Smooth muscle cell (in vitro differentiated cells): ENCODE results near the gene SLC12A5. TPM values are rescaled to one million over a fixed set of nuclear protein-coding genes. Genes with fewer than 3 reads are reported as not detected.

ENCODE experiments used
- DNase-seq: peaks from one replicate; lab custom pipeline; 2025; ENCODE audit not compliant: unreplicated experiment; lab: John Stamatoyannopoulos, UW
- H2AFZ ChIP-seq: fragments of 200-600 bp; sonication (generic); 2 replicates; pipeline ENCODE4 v1.6.0; 2016; ENCODE audit warnings: antibody characterized with exemption, low read depth, mild to moderate bottlenecking
- H3F3A ChIP-seq: fragments of 200-600 bp; sonication (generic); 2 replicates; pipeline ENCODE4 v1.6.0; 2017; ENCODE audit warnings: antibody characterized with exemption, low read depth
- H3K27ac ChIP-seq: fragments of 200-600 bp; sonication (generic); 2 replicates; pipeline ENCODE4 v1.5.1; 2016; ENCODE audit warnings: low read depth, mild to moderate bottlenecking
- H3K27me3 ChIP-seq: fragments of 200-600 bp; sonication (generic); 2 replicates; pipeline ENCODE4 v1.6.1; 2016; ENCODE audit warnings: low read depth, mild to moderate bottlenecking
- H3K36me3 ChIP-seq: fragments of 200-600 bp; sonication (generic); 2 replicates; pipeline ENCODE4 v1.5.1; 2016; ENCODE audit warnings: low read depth
- H3K4me1 ChIP-seq: fragments of 200-600 bp; sonication (generic); 2 replicates; pipeline ENCODE4 v1.5.1; 2016; ENCODE audit warnings: low read depth
- H3K4me2 ChIP-seq: fragments of 200-600 bp; sonication (generic); 2 replicates; pipeline ENCODE4 v1.6.0; 2016; ENCODE audit warnings: mild to moderate bottlenecking
- H3K4me3 ChIP-seq: fragments of 200-600 bp; sonication (generic); 2 replicates; pipeline ENCODE4 v1.5.1; 2016; ENCODE audit warnings: mild to moderate bottlenecking
- H3K79me2 ChIP-seq: fragments of 200-600 bp; sonication (generic); 2 replicates; pipeline ENCODE4 v1.6.0; 2016; ENCODE audit warnings: low read depth, mild to moderate bottlenecking
- H3K9ac ChIP-seq: fragments of 200-600 bp; sonication (generic); 2 replicates; pipeline ENCODE4 v1.6.0; 2016; ENCODE audit warnings: low read depth
- H3K9me3 ChIP-seq: fragments of 200-600 bp; sonication (generic); replicated peaks from 2 replicates; pipeline ENCODE4 v1.5.1; 2016; ENCODE audit warnings: low read depth
- H4K20me1 ChIP-seq: fragments of 200-600 bp; sonication (generic); 2 replicates; pipeline ENCODE4 v1.6.0; 2016; ENCODE audit warnings: low read depth
- CTCF ChIP-seq: fragments of 200-600 bp; sonication (generic); IDR thresholded peaks from 2 replicates; pipeline ENCODE4 v1.5.1; 2017; ENCODE audit warnings: borderline replicate concordance, mild to moderate bottlenecking, antibody characterized with exemption; ENCODE audit not compliant: insufficient read depth, poor library complexity, severe bottlenecking
- WGBS: methylation state at CpG from one replicate; pipeline ENCODE4 v1.1.7; 2016; ENCODE audit warnings: low lambda C conversion rate; 5-methylcytosine and 5-hydroxymethylcytosine counted together
- polyA plus RNA-seq: library from polyadenylated mRNA; unstranded; fragments of >200 nt; fragmentation: Nextera tagmentation; extraction: Ambion mirVana; gene quantifications from 2 replicates; pipeline ENCODE4 v1.2.1, GENCODE V29; 2016
- total RNA-seq: library from RNA; depleted of rRNA; stranded (reverse); fragments of >200 nt; gene quantifications from 2 replicates; pipeline ENCODE4 v1.2.3, GENCODE V29; 2014

SLC12A5 gene
- total and polyA plus RNA-seq, 2 experiments from 2014 or later: 0.40 to 1.3 TPM

GRCh38 chr20:46023999-46024398, 5.0 kb upstream of the SLC12A5 start:
- Histone ChIP-seq H3K4me1 (peaks cover under 1% of the 10 kb centered on the region), H3F3A (peaks cover 4% of the 10 kb centered on the region), H3K4me3 (no peak overlapping the region), H3K4me2 (no peak overlapping the region), H4K20me1 (no peaks in the 10 kb centered on the region), H2AFZ (no peak overlapping the region), H3K27ac (no peak overlapping the region), H3K79me2 (no peaks in the 10 kb centered on the region), H3K9me3 (no peaks in the 10 kb centered on the region), H3K9ac (no peak overlapping the region), H3K36me3 (no peaks in the 10 kb centered on the region), H3K27me3 (peaks cover 30% of the 10 kb centered on the region)
- no peak for TF ChIP-seq CTCF
- DNase-seq: no peak
- 65% methylated on average over 4 of the region's 4 CpGs for WGBS

- 74% methylated on average over 10 of the region's 10 CpGs for WGBS
- H3K9me3 ChIP-seq: no peaks in the 10 kb centered on the region
- H3K27ac ChIP-seq: no peak overlapping the region
- H3K4me3 ChIP-seq: no peak overlapping the region
- no peak overlapping the region for H3K4me2 ChIP-seq
- no peak for TF ChIP-seq CTCF
- H3K36me3 ChIP-seq: no peaks in the 10 kb centered on the region
- no peaks in the 10 kb centered on the region for H3K79me2 ChIP-seq
- H3K4me1 ChIP-seq: peaks cover 3% of the 10 kb centered on the region
- H3K27me3 ChIP-seq: peaks cover 44% of the 10 kb centered on the region
- no peak overlapping the region for H3K9ac ChIP-seq
- no peak for DNase-seq
- H4K20me1 ChIP-seq: no peaks in the 10 kb centered on the region
- no peak overlapping the region for H2AFZ ChIP-seq
- H3F3A ChIP-seq: peaks cover 4% of the 10 kb centered on the region
Observed at GRCh38 chr20:46025376-46025783, 3.6 kb upstream of the SLC12A5 start.

GRCh38 chr20:46027245-46027853, 1.7 kb upstream of the SLC12A5 start:
- Histone ChIP-seq H3K27me3 (peaks cover 64% of the 10 kb centered on the region), H3K79me2 (no peaks in the 10 kb centered on the region), H3K4me2 (no peak overlapping the region), H3F3A (peaks cover 3% of the 10 kb centered on the region), H3K9me3 (no peaks in the 10 kb centered on the region), H3K9ac (no peak overlapping the region), H3K4me1 (peaks cover 3% of the 10 kb centered on the region), H2AFZ (no peak overlapping the region), H3K36me3 (no peaks in the 10 kb centered on the region), H3K27ac (no peak overlapping the region), H4K20me1 (no peaks in the 10 kb centered on the region), H3K4me3 (no peak overlapping the region)
- DNase-seq: no peak
- WGBS: 19% methylated on average over 4 of the region's 4 CpGs
- no peak for TF ChIP-seq CTCF

- H3K36me3 ChIP-seq: no peaks in the 10 kb centered on the region
- 76% methylated on average over 7 of the region's 7 CpGs for WGBS
- H3K27me3 ChIP-seq: peaks cover 71% of the 10 kb centered on the region
- peaks cover 3% of the 10 kb centered on the region for H3K4me1 ChIP-seq
- no peak overlapping the region for H3K4me3 ChIP-seq
- H3K4me2 ChIP-seq: no peak overlapping the region
- H3K27ac ChIP-seq: no peak overlapping the region
- no peaks in the 10 kb centered on the region for H3F3A ChIP-seq
- H3K79me2 ChIP-seq: no peaks in the 10 kb centered on the region
- H3K9ac ChIP-seq: no peak overlapping the region
- no peaks in the 10 kb centered on the region for H3K9me3 ChIP-seq
- no peak for TF ChIP-seq CTCF
- DNase-seq: no peak
- no peaks in the 10 kb centered on the region for H4K20me1 ChIP-seq
- no peak overlapping the region for H2AFZ ChIP-seq
Observed at GRCh38 chr20:46028110-46028509, 905 bp upstream of the SLC12A5 start.
